ENCODE data around the gene KLHL3.

Gene KLHL3

GRCh38 chr5:137642091-137642490 lies 93.8 kb downstream of the KLHL3 start:
- H3K4me3 ChIP-seq (replicated peaks; ENCODE audit: low read depth, low read length) = no peak overlapping the region
- no peak for DNase-seq (ENCODE audit: extremely low read depth, low read depth)
- no peak for TF ChIP-seq CTCF (IDR thresholded peaks at IDR 0.05; ENCODE audit: low read depth, low read length, missing control alignments)

DNA sequence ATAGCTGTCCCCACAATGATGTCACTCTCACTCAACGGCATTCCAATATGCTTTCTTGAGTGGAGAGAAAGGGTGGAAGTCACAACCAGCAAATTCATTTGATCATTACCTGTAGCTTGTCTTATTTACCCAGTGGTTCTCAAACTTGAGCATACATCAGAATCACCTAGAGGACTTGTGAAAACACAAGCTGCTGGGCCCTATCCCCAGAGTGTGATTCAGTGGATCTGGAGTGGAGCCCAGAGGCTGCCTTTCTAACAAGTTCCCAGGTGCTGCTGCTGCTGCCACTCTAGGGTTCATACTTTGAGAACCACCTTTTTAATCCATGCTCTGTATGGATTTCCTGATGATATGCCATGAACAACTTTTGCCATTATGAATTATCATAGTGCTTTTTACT lies 94.7 kb downstream of the KLHL3 start:
- DNase-seq (ENCODE audit: extremely low read depth, low read depth) = no peak
- H3K4me3 ChIP-seq (replicated peaks; ENCODE audit: low read depth, low read length) = no peak overlapping the region
- TF ChIP-seq CTCF (IDR thresholded peaks at IDR 0.05; ENCODE audit: low read depth, low read length, missing control alignments) = no peak

DNA sequence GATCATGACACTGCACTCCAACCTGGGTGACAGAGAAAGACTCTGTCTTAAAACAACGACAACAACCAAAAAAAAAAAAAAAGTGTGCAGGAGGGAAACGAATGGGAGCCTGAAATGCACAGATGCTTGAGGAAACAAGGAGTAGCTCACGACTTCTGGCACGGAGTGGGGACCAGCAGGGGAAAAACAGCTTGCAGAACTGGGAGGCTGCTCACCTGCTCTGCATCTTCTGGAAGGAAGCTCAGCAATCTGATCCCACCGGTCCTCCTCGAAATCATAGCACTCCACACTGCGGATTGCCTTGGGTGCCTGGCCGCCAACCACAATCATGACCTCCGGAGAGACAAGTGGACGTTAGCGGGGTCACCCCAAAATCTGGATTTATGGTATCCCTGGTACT lies 96.2 kb downstream of the KLHL3 start:
- no peak for DNase-seq (ENCODE audit: extremely low read depth, low read depth)
- H3K4me3 ChIP-seq (replicated peaks; ENCODE audit: low read depth, low read length) = no peak overlapping the region
- no peak for TF ChIP-seq CTCF (IDR thresholded peaks at IDR 0.05; ENCODE audit: low read depth, low read length, missing control alignments)

DNA sequence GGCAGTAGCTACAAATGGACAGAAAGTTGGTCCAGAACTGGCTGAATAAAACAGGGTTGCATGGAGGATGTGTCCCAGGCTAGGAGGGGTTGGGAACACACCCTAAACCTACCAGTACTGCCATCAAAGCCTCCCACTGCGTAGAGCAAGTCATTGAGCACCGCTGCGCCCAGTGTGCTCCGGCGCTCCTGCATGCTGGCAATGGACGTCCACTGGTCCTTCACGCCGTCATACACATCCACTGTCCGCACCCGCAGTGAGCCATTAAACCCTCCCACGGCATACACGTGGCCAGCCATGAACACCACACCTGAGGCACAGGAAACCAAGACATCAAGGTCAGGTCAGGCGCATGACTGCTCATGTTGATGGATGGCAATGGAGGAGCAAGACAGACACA lies 97.0 kb downstream of the KLHL3 start:
- no peak overlapping the region for H3K4me3 ChIP-seq (replicated peaks; ENCODE audit: low read depth, low read length)
- no peak for TF ChIP-seq CTCF (IDR thresholded peaks at IDR 0.05; ENCODE audit: low read depth, low read length, missing control alignments)
- no peak for DNase-seq (ENCODE audit: extremely low read depth, low read depth)

DNA sequence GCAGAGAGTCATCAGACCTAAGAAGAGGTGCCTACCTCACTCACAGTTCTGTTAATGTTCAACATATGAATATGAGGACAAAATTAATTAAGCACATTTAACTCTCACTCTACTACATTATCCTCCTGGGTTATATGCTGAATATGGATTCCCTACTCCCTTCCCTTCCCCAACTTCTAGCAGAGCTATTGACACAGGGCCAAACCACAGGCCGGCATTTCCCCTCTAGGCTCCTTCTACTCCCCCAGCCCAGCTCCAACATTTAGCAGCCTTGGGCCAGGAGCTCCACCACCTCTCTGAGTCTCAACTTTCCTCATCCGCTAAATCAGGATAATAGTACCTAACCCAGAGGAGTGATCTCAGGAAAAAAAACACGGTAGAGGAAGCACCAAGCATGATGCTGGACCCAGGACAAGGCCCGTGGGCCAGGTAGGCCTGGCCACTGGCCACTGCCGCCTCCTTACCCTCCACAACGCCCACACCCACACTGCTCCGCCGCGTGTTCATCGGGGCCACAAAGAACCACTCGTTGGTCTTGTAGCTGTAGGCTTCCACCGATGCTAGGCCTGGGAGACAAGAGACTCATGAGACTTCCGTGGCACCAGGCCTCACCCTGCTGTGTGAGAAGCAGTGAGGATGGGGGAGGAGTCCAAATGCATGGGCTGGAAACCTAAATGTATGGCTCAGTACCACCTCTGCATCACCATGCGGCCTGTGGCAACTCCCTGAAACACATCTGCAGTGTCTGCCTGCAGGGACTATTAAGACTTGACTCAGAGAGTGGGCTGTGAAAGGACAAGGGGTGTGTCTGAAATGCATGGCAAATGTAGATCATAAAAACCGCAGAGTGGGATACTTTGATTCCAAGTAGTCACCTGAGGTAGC lies 98.8 kb downstream of the KLHL3 start:
- no peak for DNase-seq (ENCODE audit: extremely low read depth, low read depth)
- no peak overlapping the region for H3K4me3 ChIP-seq (replicated peaks; ENCODE audit: low read depth, low read length)
- no peak for TF ChIP-seq CTCF (IDR thresholded peaks at IDR 0.05; ENCODE audit: low read depth, low read length, missing control alignments)

DNA sequence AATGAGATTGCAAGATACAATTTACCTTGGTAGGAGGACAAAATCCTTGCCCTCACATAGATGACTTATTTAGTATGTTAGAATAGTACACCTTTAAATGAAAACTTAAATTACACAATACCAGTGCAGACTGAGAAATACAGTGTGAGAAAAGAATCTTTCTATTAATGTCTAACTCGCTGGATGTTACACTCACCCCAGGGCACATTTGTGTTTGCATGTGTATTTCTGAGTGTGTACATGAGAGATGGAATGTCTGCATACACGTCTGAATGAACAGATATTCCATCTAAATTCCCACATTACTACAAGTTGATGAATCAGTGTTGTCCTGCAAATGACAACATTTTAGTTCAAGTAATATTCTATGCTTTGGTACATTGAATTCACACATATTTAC lies 99.8 kb downstream of the KLHL3 start:
- TF ChIP-seq CTCF (IDR thresholded peaks at IDR 0.05; ENCODE audit: low read depth, low read length, missing control alignments) = no peak
- no peak overlapping the region for H3K4me3 ChIP-seq (replicated peaks; ENCODE audit: low read depth, low read length)
- no peak for DNase-seq (ENCODE audit: extremely low read depth, low read depth)

All from HFF-Myc (cell line).